Smooth muscle cell (in vitro differentiated cells): ENCODE measurements around the gene HOATZ. TPM values are rescaled to one million over a fixed set of nuclear protein-coding genes. Genes with fewer than 3 reads are reported as not detected.
A peak's percentile ranks its signal among the peaks of the same experiment; 100 is the strongest.

Source experiments
- DNase-seq: peaks from one replicate; lab custom pipeline; 2025; ENCODE audit not compliant: unreplicated experiment; lab: John Stamatoyannopoulos, UW
- H2AFZ ChIP-seq: fragments of 200-600 bp; sonication (generic); 2 replicates; pipeline ENCODE4 v1.6.0; 2016; ENCODE audit warnings: antibody characterized with exemption, low read depth, mild to moderate bottlenecking
- H3F3A ChIP-seq: fragments of 200-600 bp; sonication (generic); 2 replicates; pipeline ENCODE4 v1.6.0; 2017; ENCODE audit warnings: antibody characterized with exemption, low read depth
- H3K27ac ChIP-seq: fragments of 200-600 bp; sonication (generic); 2 replicates; pipeline ENCODE4 v1.5.1; 2016; ENCODE audit warnings: low read depth, mild to moderate bottlenecking
- H3K27me3 ChIP-seq: fragments of 200-600 bp; sonication (generic); 2 replicates; pipeline ENCODE4 v1.6.1; 2016; ENCODE audit warnings: low read depth, mild to moderate bottlenecking
- H3K36me3 ChIP-seq: fragments of 200-600 bp; sonication (generic); 2 replicates; pipeline ENCODE4 v1.5.1; 2016; ENCODE audit warnings: low read depth
- H3K4me1 ChIP-seq: fragments of 200-600 bp; sonication (generic); 2 replicates; pipeline ENCODE4 v1.5.1; 2016; ENCODE audit warnings: low read depth
- H3K4me2 ChIP-seq: fragments of 200-600 bp; sonication (generic); 2 replicates; pipeline ENCODE4 v1.6.0; 2016; ENCODE audit warnings: mild to moderate bottlenecking
- H3K4me3 ChIP-seq: fragments of 200-600 bp; sonication (generic); 2 replicates; pipeline ENCODE4 v1.5.1; 2016; ENCODE audit warnings: mild to moderate bottlenecking
- H3K79me2 ChIP-seq: fragments of 200-600 bp; sonication (generic); 2 replicates; pipeline ENCODE4 v1.6.0; 2016; ENCODE audit warnings: low read depth, mild to moderate bottlenecking
- H3K9ac ChIP-seq: fragments of 200-600 bp; sonication (generic); 2 replicates; pipeline ENCODE4 v1.6.0; 2016; ENCODE audit warnings: low read depth
- H3K9me3 ChIP-seq: fragments of 200-600 bp; sonication (generic); replicated peaks from 2 replicates; pipeline ENCODE4 v1.5.1; 2016; ENCODE audit warnings: low read depth
- H4K20me1 ChIP-seq: fragments of 200-600 bp; sonication (generic); 2 replicates; pipeline ENCODE4 v1.6.0; 2016; ENCODE audit warnings: low read depth
- WGBS: methylation state at CpG from one replicate; pipeline ENCODE4 v1.1.7; 2016; ENCODE audit warnings: low lambda C conversion rate; 5-methylcytosine and 5-hydroxymethylcytosine counted together
- polyA plus RNA-seq: library from polyadenylated mRNA; unstranded; fragments of >200 nt; fragmentation: Nextera tagmentation; extraction: Ambion mirVana; gene quantifications from 2 replicates; pipeline ENCODE4 v1.2.1, GENCODE V29; 2016
- total RNA-seq: library from RNA; depleted of rRNA; stranded (reverse); fragments of >200 nt; gene quantifications from 2 replicates; pipeline ENCODE4 v1.2.3, GENCODE V29; 2014
- TF ChIP-seq, protein P1 (sequence below): fragments of 200-600 bp; sonication (generic); IDR thresholded peaks from 2 replicates; pipeline ENCODE4 v1.5.1; 2017; ENCODE audit warnings: borderline replicate concordance, mild to moderate bottlenecking, antibody characterized with exemption; ENCODE audit not compliant: insufficient read depth, poor library complexity, severe bottlenecking

HOATZ gene
- total and polyA plus RNA-seq, 2 experiments from 2014 or later, result 0.85 to 1.2 TPM

DNA sequence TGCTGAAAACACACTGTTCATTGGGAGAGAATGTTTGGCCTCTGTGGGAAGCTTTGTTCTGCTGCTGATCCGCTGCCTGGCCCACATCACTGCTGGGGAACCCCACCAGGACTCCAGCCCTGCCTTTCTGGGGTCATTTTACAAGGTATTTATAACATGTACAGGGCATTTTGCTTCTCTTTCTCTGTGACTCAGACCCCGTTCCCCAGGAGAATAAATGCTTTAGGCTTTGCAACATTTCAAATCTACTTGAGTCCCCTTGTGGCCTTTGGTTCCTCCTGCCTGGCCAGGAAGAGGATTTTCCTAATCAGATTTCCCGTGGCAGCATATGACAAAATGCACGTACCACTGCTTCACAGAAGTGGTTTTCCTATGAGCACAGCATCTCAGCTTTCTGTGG is 45.4 kb upstream of the HOATZ start:
- Histone ChIP-seq H3K9me3 (no peaks in the 10 kb centered on the region), H4K20me1 (no peaks in the 10 kb centered on the region), H3K27me3 (no peaks in the 10 kb centered on the region), H3K27ac (peak overlapping the region; percentile 35), H3K4me3 (no peak overlapping the region), H3K79me2 (no peaks in the 10 kb centered on the region), H3K4me1 (peaks cover 12% of the 10 kb centered on the region), H3K36me3 (no peaks in the 10 kb centered on the region), H3F3A (no peaks in the 10 kb centered on the region), H2AFZ (peak overlapping the region; percentile 61), H3K4me2 (peak overlapping the region; percentile 45), H3K9ac (no peak overlapping the region)
- DNase-seq, result no peak
- TF ChIP-seq, protein P1, sequence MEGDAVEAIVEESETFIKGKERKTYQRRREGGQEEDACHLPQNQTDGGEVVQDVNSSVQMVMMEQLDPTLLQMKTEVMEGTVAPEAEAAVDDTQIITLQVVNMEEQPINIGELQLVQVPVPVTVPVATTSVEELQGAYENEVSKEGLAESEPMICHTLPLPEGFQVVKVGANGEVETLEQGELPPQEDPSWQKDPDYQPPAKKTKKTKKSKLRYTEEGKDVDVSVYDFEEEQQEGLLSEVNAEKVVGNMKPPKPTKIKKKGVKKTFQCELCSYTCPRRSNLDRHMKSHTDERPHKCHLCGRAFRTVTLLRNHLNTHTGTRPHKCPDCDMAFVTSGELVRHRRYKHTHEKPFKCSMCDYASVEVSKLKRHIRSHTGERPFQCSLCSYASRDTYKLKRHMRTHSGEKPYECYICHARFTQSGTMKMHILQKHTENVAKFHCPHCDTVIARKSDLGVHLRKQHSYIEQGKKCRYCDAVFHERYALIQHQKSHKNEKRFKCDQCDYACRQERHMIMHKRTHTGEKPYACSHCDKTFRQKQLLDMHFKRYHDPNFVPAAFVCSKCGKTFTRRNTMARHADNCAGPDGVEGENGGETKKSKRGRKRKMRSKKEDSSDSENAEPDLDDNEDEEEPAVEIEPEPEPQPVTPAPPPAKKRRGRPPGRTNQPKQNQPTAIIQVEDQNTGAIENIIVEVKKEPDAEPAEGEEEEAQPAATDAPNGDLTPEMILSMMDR, result no peak
- WGBS, result 18% methylated on average over 4 of the region's 4 CpGs

DNA sequence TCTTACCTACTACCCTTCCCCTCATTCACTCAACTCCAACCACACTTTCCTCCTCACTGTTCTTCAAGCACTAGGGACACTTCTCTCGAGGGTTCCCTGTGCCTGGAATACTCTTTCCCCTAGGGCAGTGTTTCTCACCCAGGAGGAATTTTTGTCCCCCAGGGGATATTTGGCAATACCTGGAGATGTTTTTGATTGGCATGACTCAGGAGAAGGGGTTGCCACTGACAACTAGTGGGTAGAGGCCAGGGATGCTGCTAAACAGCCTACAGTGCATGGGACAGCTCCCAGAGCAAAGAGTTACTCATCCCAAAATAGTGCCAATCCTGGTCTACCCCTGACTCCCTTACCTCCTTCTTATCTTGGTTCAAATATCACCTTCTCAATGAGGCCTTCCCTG is 42.4 kb upstream of the HOATZ start:
- TF ChIP-seq, protein P1, result no peak
- no peaks in the 10 kb centered on the region for H3K9me3 ChIP-seq
- no peaks in the 10 kb centered on the region for H3K27me3 ChIP-seq
- no peak overlapping the region for H3K4me3 ChIP-seq
- no peaks in the 10 kb centered on the region for H4K20me1 ChIP-seq
- H3K27ac ChIP-seq, result no peak overlapping the region
- 72% methylated on average over 1 of the region's 1 CpG for WGBS
- H3K36me3 ChIP-seq, result no peaks in the 10 kb centered on the region
- H2AFZ ChIP-seq, result no peak overlapping the region
- H3K4me1 ChIP-seq, result peaks cover 12% of the 10 kb centered on the region
- no peaks in the 10 kb centered on the region for H3K79me2 ChIP-seq
- no peak overlapping the region for H3K4me2 ChIP-seq
- no peaks in the 10 kb centered on the region for H3F3A ChIP-seq
- no peak overlapping the region for H3K9ac ChIP-seq
- DNase-seq, result no peak

DNA sequence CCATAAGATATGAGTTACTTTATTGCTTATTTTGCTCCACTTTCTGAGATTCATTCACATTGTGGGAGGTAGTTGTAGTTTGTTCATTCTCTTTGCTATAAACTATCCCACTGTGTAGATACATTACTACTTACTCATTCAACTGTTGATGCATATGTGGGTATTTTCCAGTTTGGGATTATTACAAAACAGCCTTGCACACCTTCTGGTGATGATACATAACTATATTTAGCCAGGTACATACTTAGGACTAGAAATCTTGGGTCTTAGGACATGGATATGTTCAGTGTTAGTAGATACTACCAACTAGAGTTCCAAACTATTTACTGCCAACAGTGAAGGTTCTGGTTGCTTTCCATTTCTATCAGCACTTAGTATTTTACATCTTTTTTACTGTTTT is 40.1 kb upstream of the HOATZ start:
- Histone ChIP-seq H3K4me1 (peaks cover 3% of the 10 kb centered on the region), H3F3A (no peaks in the 10 kb centered on the region), H3K4me3 (no peak overlapping the region), H3K27me3 (no peaks in the 10 kb centered on the region), H2AFZ (no peak overlapping the region), H3K27ac (no peak overlapping the region), H3K36me3 (no peaks in the 10 kb centered on the region), H4K20me1 (no peaks in the 10 kb centered on the region), H3K4me2 (no peak overlapping the region), H3K9me3 (no peaks in the 10 kb centered on the region), H3K9ac (no peak overlapping the region), H3K79me2 (no peaks in the 10 kb centered on the region)
- TF ChIP-seq, protein P1, result no peak
- DNase-seq, result no peak

DNA sequence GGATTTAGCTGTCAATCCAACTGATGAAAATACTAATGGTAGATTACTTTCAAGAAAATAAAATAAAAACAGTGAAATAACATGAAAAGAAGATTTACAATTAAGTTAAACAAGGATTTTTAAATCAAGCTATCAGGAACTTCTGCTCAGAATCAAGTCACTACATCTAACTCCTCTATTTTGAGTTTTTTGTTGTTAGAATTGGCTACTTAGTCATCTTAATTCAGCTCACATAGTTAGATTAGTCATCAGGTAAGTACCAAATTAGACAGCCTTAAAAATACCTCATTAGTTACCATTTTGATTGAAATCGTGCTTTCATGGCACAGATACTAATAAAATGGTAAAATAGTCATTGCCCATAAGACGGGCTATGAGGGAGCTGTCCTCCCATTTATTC is 38.2 kb upstream of the HOATZ start:
- DNase-seq, result no peak
- H4K20me1 ChIP-seq, result no peaks in the 10 kb centered on the region
- no peak overlapping the region for H3K4me2 ChIP-seq
- H3K36me3 ChIP-seq, result no peaks in the 10 kb centered on the region
- 47% methylated on average over 2 of the region's 2 CpGs for WGBS
- H3K27ac ChIP-seq, result no peak overlapping the region
- no peaks in the 10 kb centered on the region for H3K4me1 ChIP-seq
- TF ChIP-seq, protein P1, result no peak
- H3K4me3 ChIP-seq, result no peak overlapping the region
- no peak overlapping the region for H2AFZ ChIP-seq
- H3K79me2 ChIP-seq, result no peaks in the 10 kb centered on the region
- H3K9ac ChIP-seq, result no peak overlapping the region
- H3F3A ChIP-seq, result no peaks in the 10 kb centered on the region
- no peaks in the 10 kb centered on the region for H3K9me3 ChIP-seq
- no peaks in the 10 kb centered on the region for H3K27me3 ChIP-seq
